ENCODE measurements around the gene HGFAC.

DNA sequence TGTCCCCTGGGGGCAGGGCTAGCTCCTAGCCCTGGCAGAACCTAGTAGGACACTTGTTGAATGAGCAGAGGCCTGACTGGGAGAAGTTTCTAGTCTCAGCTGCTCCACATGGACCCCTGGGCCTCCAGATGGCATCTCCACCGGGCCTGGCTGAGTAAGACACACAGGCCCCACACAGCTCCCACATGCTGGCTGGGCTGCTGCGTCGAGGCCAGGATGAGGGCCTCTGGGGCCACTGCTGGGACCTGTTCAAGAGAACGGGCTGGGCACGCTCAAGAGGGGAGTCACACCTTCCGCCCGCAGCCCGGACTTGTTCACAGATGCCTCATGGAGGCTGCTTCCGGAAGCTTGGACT, 4.2 kb upstream of the HGFAC start:
- no peak for TF ChIP-seq GATA2 (IDR thresholded peaks at IDR 0.05; ENCODE audit: low read depth, low read length)
- TF ChIP-seq GATA3 (IDR thresholded peaks at IDR 0.05; ENCODE audit: low read depth, low read length), result no peak
